GM18951 (cell line): Measurements from ENCODE around the gene MAP3K19.
"Not testable (repeated sequence)": the region's sequence is repeated elsewhere in the genome, so short reads cannot be mapped to it uniquely, and the experiment has no call there.

Experiments
- POLR2A ChIP-seq: IDR thresholded peaks from 4 replicates; pipeline ENCODE4 v1.6.1; 2011; ENCODE audit warnings: mild to moderate bottlenecking; ENCODE audit not compliant: insufficient read length, insufficient read depth; ENCODE audit errors: extremely low read depth
- in situ Hi-C: fragments of 300-500 bp; cut with MboI; formaldehyde crosslinking; loops from one replicate; pipeline ENCODE4 v1.12.0; 2022; ENCODE audit warnings: low sequenced_read_pairs, mixed read lengths, inconsistent platforms; ENCODE audit not compliant: unreplicated experiment

Gene MAP3K19

GRCh38 chr2:135047300-135047699 is at the start of gene MAP3K19:
Gene MAP3K19, minus strand, starts transcription at chr2:135047447. Its CDS starts 22,800 bp downstream, at chr2:135024647.
- in situ Hi-C loops, result no loop called here

GRCh38 chr2:135096665-135097446 is 49.6 kb upstream of the MAP3K19 start:
- no peak for TF ChIP-seq POLR2A
- in situ Hi-C loops, result no loop called here

More at GRCh38 chr2:135047300-135047699, at the start of gene MAP3K19:
- no peak for TF ChIP-seq POLR2A

GRCh38 chr2:135095591-135095990 is 48.3 kb upstream of the MAP3K19 start:
- no peak for TF ChIP-seq POLR2A
- in situ Hi-C loops, result no loop called here

- no peak for TF ChIP-seq POLR2A
- in situ Hi-C loops, result no loop called here
These were observed 47.3 kb upstream of the MAP3K19 start for GRCh38 chr2:135094508-135094907.

GRCh38 chr2:135093670-135094330 is 46.6 kb upstream of the MAP3K19 start:
- in situ Hi-C loops, result no loop called here
- TF ChIP-seq POLR2A, result no peak

GRCh38 chr2:135093193-135093592 is 45.9 kb upstream of the MAP3K19 start:
- in situ Hi-C loops, result no loop called here
- TF ChIP-seq POLR2A, result no peak

GRCh38 chr2:135091681-135092080 is 44.4 kb upstream of the MAP3K19 start:
- in situ Hi-C loops, result no loop called here
- TF ChIP-seq POLR2A, result no peak

GRCh38 chr2:135089597-135089996 is 42.4 kb upstream of the MAP3K19 start:
- in situ Hi-C loops, result not testable (repeated sequence)

GRCh38 chr2:135086222-135086621 is 39.0 kb upstream of the MAP3K19 start:
- TF ChIP-seq POLR2A, result no peak
- in situ Hi-C loops, result no loop called here

- in situ Hi-C loops, result no loop called here
These were observed 31.2 kb upstream of the MAP3K19 start for GRCh38 chr2:135078417-135078816.

GRCh38 chr2:135076556-135076955 is 29.3 kb upstream of the MAP3K19 start:
- no peak for TF ChIP-seq POLR2A
- in situ Hi-C loops, result no loop called here

More at GRCh38 chr2:135078417-135078816, 31.2 kb upstream of the MAP3K19 start:
- TF ChIP-seq POLR2A, result no peak

- no peak for TF ChIP-seq POLR2A
- in situ Hi-C loops, result no loop called here
These were observed 27.0 kb upstream of the MAP3K19 start for GRCh38 chr2:135074216-135074615.

GRCh38 chr2:135072125-135072997 is 25.1 kb upstream of the MAP3K19 start:
- no peak for TF ChIP-seq POLR2A
- in situ Hi-C loops, result no loop called here
